ENCODE data around the gene PLPPR1.

DNA sequence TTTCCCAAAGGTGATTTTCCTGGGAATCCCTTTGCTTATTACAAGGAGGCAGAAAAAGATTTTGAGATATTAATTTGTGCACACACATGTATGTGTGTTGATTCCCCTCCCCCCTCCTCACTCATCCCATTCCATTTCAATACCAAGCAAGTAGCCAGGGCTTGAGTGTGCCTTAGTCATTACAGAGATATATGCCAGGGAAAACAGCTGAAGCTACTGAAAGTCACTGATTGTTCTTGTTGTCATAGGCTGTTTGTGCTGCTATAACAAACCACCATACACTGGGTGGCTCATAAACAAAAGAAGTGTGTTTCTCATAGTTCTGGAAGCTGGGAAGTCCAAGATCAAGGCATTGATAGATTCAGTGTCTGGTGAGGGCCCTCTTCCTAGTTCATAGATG is 197.6 kb downstream of the PLPPR1 start:
- no peak for TF ChIP-seq GATA3 (IDR thresholded peaks at IDR 0.05; ENCODE audit: low read depth, low read length)
- no peak for TF ChIP-seq GATA2 (IDR thresholded peaks at IDR 0.05; ENCODE audit: low read depth, low read length)
